ENCODE data around the gene CPB2.

The CPB2 gene

GRCh38 chr13:46127358-46128023, 22.7 kb upstream of the CPB2 start:
- DNase-seq, result no peak
- ATAC-seq, result no peak

GRCh38 chr13:46126552-46127357, 21.9 kb upstream of the CPB2 start:
- ATAC-seq (peak; percentile 84), DNase-seq (peak; percentile 68)

GRCh38 chr13:46126056-46126455, 21.2 kb upstream of the CPB2 start:
- DNase-seq (no peak), ATAC-seq (no peak)

GRCh38 chr13:46124967-46125933, 20.4 kb upstream of the CPB2 start:
- DNase-seq, result no peak
- no peak for ATAC-seq

GRCh38 chr13:46124531-46124966, 19.7 kb upstream of the CPB2 start:
- peak; percentile 38 for DNase-seq
- peak; percentile 12 for ATAC-seq

- ATAC-seq (no peak), DNase-seq (no peak)
Observed at GRCh38 chr13:46122304-46122703, 17.5 kb upstream of the CPB2 start.

GRCh38 chr13:46121597-46122163, 16.8 kb upstream of the CPB2 start:
- DNase-seq (no peak), ATAC-seq (no peak)

GRCh38 chr13:46121033-46121432, 16.2 kb upstream of the CPB2 start:
- ATAC-seq, result no peak
- no peak for DNase-seq

GRCh38 chr13:46119883-46120614, 15.2 kb upstream of the CPB2 start:
- ATAC-seq, result no peak
- no peak for DNase-seq

- DNase-seq (no peak), ATAC-seq (no peak)
Observed at GRCh38 chr13:46116653-46117502, 12.0 kb upstream of the CPB2 start.

GRCh38 chr13:46114613-46115012, 9.8 kb upstream of the CPB2 start:
- DNase-seq, result no peak
- ATAC-seq, result no peak

- no peak for ATAC-seq
- DNase-seq, result no peak
Observed at GRCh38 chr13:46113596-46113995, 8.8 kb upstream of the CPB2 start.

- DNase-seq (no peak), ATAC-seq (no peak)
Observed at GRCh38 chr13:46111151-46111550, 6.3 kb upstream of the CPB2 start.

GRCh38 chr13:46109451-46109850, 4.6 kb upstream of the CPB2 start:
- ATAC-seq, result no peak
- DNase-seq, result no peak

- ATAC-seq, result no peak
- no peak for DNase-seq
Observed at GRCh38 chr13:46106839-46107371, 2.1 kb upstream of the CPB2 start.

- DNase-seq (no peak), ATAC-seq (no peak)
Observed at GRCh38 chr13:46103037-46103436, 1.8 kb downstream of the CPB2 start.

- no peak for ATAC-seq
- DNase-seq, result no peak
Observed at GRCh38 chr13:46102255-46102605, 2.6 kb downstream of the CPB2 start.

- ATAC-seq (no peak), DNase-seq (no peak)
Observed at GRCh38 chr13:46101484-46102254, 3.2 kb downstream of the CPB2 start.

GRCh38 chr13:46101002-46101401, 3.8 kb downstream of the CPB2 start:
- DNase-seq (no peak), ATAC-seq (no peak)

Measured in stimulated activated naive CD8-positive, alpha-beta T cell treated with anti-CD3 and anti-CD28 coated beads, Interleukin-15, Interleukin-2, amounts not matched to agents 100 U/mL and 50 U/mL, for 24 hours (primary cell).